IPS-18a (cell line): ENCODE data around the gene SFN.

Experiments used
- H3K27ac ChIP-seq: one replicate; pipeline ENCODE4 v1.5.1; 2013; ENCODE audit warnings: low read length
- H3K27me3 ChIP-seq: one replicate; pipeline ENCODE4 v1.6.1; 2013; ENCODE audit warnings: mild to moderate bottlenecking, low read length; ENCODE audit not compliant: control insufficient read depth, insufficient read depth
- H3K36me3 ChIP-seq: one replicate; pipeline ENCODE4 v1.6.1; 2013; ENCODE audit warnings: low read depth, low read length; ENCODE audit not compliant: control insufficient read depth
- H3K4me1 ChIP-seq: one replicate; pipeline ENCODE4 v1.6.1; 2013; ENCODE audit warnings: low read depth, low read length; ENCODE audit not compliant: control insufficient read depth
- H3K4me3 ChIP-seq: one replicate; pipeline ENCODE4 v1.5.1; 2013; ENCODE audit warnings: low read length
- H3K9ac ChIP-seq: one replicate; pipeline ENCODE4 v1.6.1; 2013; ENCODE audit warnings: mild to moderate bottlenecking, low read length, moderate library complexity
- H3K9me3 ChIP-seq: one replicate; pipeline ENCODE4 v1.6.1; 2013; ENCODE audit warnings: low read depth, low read length; ENCODE audit not compliant: control insufficient read depth

The SFN gene

DNA sequence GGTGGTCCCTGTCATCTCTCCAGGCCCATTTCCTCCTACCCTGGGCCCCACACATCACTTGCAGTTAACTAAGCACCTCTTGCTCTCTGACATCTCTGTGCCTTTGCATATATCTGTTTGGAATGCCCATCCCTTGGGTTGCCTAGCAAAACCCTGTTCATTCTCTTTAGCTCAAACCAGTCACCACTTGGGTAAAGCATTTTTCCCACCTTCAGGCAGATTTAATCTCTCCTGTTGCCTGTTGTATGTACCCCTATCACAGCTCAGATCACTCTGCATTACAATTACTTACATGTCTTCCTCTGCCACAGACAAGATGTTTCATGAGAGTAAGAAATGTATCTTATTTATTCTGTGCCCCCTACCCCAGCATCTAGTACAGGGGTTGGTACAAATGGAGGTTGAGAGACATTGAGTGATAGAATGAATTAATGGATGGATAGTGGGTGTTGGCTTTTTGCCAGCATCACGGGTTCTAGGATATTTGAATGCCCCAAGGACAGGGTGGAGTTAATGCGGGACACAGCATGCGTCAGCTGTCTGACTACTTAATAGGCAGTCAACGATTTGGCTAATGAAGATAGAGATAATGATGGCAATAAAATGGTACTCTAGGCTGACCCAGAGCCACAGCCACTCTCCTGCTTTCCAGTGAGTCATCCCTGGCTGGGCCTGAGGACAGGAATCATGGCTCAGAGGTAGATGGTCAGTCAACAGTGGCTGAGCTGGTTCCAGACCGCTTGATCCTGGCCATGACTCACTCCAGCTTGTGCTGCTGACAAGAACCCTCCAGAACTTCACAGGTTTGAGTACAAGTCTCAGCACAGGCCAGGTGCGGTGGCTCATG is 44.3 kb downstream of the SFN start:
- no peak overlapping the region for H3K27ac ChIP-seq
- no peaks in the 10 kb centered on the region for H3K9me3 ChIP-seq
- H3K27me3 ChIP-seq, result no peaks in the 10 kb centered on the region
- H3K36me3 ChIP-seq, result no peaks in the 10 kb centered on the region
- H3K4me3 ChIP-seq, result no peak overlapping the region
- H3K9ac ChIP-seq, result no peak overlapping the region
- H3K4me1 ChIP-seq, result no peaks in the 10 kb centered on the region

DNA sequence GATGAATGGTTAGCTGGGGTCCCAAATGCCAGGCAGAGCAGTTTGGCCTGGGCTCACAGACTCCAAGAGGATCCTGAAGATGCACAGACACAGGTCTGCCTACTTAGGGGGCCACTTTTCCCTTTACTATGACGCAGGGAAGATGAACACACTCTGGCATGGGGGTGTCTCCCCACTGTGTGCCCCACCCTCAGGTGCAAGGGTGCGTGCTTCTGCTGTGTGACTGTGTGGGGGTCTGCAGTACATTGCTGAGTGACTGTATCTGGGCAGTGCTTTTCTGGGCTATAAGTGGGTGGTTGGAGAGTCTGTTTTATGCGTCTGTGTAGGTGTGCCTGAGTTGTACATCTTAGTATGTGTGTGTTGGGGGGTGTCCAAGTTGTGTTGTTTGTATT is 47.0 kb downstream of the SFN start:
- no peak overlapping the region for H3K9ac ChIP-seq
- H3K27ac ChIP-seq, result no peak overlapping the region
- no peaks in the 10 kb centered on the region for H3K9me3 ChIP-seq
- no peaks in the 10 kb centered on the region for H3K36me3 ChIP-seq
- no peaks in the 10 kb centered on the region for H3K27me3 ChIP-seq
- H3K4me3 ChIP-seq, result no peak overlapping the region
- no peaks in the 10 kb centered on the region for H3K4me1 ChIP-seq

DNA sequence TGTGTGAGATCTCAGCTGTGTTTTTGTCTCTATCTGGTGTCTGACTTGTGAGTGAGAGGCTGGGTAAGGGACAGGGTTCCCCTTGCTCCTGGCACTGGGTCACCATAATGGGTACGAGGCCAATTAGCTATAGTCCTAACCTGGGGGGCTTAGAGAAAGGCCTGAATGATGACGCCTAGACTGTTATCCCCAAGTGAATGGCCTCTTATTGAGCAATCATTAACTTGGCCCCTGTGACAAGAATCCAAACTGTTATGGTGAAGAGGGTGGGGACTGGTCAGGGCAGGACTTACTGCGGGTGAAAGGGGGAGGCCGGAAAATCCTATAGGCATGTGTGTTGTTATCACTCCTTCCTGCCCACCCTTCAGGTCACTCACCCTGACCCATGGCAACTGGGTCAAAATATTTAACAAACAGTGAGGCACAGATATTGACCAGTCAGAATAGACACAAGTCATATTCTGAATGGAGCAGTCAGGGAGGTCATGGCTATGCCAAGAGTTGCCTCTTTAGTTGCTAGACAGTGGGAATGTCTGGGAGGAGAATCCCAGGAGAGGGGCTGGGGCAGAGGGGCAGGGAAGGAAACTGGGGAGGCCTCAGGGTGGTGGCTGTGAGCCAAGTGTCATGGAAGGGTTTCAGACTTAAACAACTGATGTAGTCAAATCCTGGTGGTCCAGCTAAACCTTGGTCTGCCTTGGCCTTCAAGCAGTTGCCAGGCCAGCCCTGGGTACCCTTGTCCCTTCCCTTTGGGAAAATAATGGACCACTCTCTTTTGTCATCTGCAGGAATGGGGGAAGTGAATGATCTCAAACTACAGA is 47.6 kb downstream of the SFN start:
- Histone ChIP-seq H3K27ac (no peak overlapping the region), H3K4me1 (no peaks in the 10 kb centered on the region), H3K9ac (no peak overlapping the region), H3K4me3 (no peak overlapping the region), H3K36me3 (no peaks in the 10 kb centered on the region), H3K9me3 (no peaks in the 10 kb centered on the region), H3K27me3 (no peaks in the 10 kb centered on the region)

DNA sequence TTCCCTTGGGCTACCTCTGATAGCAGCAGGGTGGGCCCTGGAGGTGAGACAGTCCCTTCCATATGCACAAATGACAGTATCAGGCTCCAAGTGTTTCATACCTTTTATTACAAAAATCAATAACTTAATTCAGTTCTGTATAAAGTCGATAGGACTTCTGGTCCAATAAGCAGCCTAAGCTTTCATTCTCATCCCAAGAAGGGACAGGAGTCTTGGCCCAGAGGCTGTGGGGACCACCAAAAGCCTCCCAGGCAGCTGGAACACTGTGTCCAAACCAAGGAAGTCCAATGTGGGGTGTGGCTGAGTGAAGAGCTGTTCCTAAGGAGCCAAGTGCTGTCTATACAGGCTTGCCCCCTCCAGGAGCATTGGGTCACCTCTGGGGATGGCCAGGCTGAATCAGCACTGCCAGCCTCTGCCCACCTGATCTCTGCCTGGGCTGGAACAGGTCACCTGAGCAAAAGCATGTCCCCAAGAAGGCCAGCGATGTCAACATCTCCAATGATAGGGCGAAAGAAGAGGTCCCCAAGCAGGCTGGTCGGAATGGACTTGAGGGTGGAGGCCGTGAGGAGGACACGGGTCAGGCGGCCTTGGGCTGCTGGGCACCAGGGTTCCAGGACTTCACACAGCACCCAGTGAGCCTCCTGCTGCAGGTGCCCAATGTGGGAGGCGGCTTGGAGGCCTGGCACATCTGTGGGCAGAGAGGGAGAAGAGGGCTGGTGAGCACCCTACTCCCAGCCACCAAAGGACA is 48.6 kb downstream of the SFN start:
- H3K4me3 ChIP-seq, result no peak overlapping the region
- no peak overlapping the region for H3K9ac ChIP-seq
- no peaks in the 10 kb centered on the region for H3K4me1 ChIP-seq
- no peaks in the 10 kb centered on the region for H3K27me3 ChIP-seq
- no peaks in the 10 kb centered on the region for H3K9me3 ChIP-seq
- H3K36me3 ChIP-seq, result no peaks in the 10 kb centered on the region
- H3K27ac ChIP-seq, result no peak overlapping the region

DNA sequence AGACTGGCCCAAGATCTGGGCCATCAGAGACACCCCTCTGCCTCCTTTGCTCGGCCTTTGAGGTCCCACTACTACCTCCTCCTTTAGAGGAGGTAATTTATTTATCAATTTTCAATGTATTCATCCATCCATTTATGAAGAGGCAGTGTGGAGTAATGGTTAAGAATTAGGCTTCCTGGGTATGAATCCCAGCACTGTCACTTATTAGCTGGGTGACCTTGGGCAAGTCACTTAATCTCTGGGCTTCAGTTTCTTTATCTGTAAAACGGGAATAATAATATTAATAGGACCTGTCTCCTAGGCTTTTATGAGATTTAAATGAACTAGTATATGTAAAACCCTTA is 49.2 kb downstream of the SFN start:
- no peaks in the 10 kb centered on the region for H3K9me3 ChIP-seq
- no peaks in the 10 kb centered on the region for H3K4me1 ChIP-seq
- no peaks in the 10 kb centered on the region for H3K36me3 ChIP-seq
- no peaks in the 10 kb centered on the region for H3K27me3 ChIP-seq
- H3K4me3 ChIP-seq, result no peak overlapping the region
- no peak overlapping the region for H3K9ac ChIP-seq
- no peak overlapping the region for H3K27ac ChIP-seq

DNA sequence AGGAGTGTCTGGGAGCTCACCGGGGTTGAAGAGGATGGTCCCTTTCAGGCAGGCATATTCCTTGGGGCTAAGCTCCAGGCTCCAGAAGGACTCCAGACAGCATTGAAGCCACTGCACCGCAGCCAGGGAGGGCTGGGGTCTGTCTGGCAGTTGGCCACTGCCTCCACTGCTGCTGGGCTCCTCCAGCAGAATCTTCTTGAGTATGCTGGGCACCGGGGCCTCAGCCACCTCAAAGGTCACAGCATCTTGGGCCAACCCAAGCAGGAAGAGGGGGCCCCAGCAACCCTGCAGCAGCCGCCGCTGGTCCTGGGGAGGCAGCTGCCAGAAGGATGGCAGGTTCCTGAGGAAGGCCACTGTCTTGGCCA is 50.4 kb downstream of the SFN start:
- Histone ChIP-seq H3K4me3 (no peak overlapping the region), H3K27ac (no peak overlapping the region), H3K9ac (no peak overlapping the region), H3K36me3 (no peaks in the 10 kb centered on the region), H3K4me1 (no peaks in the 10 kb centered on the region), H3K27me3 (no peaks in the 10 kb centered on the region), H3K9me3 (no peaks in the 10 kb centered on the region)
